Spleen (tissue), 7 donors: ENCODE measurements around the gene IRS1.

ENCODE experiments used
- CTCF ChIP-seq, 11 experiments: fragments of 200-600 bp in 7 of 11; fragments of 450-650 bp in 4 of 11; sonication (generic) in 4 of 11; IDR thresholded peaks in 8 of 11; conservative IDR thresholded peaks in 3 of 11; 1 replicate in 7 of 11; 2 replicates in 4 of 11; pipeline versions ENCODE4 v1.4.0 to v1.8.0; 2016 to 2021; ENCODE audit warnings: antibody characterized with exemption in 11 of 11, inconsistent platforms in 4 of 11, mild to moderate bottlenecking in 1 of 11
- POLR2A ChIP-seq, 3 donors: fragments of 450-650 bp; IDR thresholded peaks; one replicate each; pipeline ENCODE4 v1.5.1; 2017; ENCODE audit warnings: antibody characterized with exemption in 3 of 3, mild to moderate bottlenecking in 1 of 3
- POLR2AphosphoS5 ChIP-seq, 3 donors: sonication (generic); formaldehyde crosslinking; IDR thresholded peaks; one replicate each; pipeline ENCODE4 v1.5.1; 2017; ENCODE audit warnings: antibody characterized with exemption in 3 of 3
- donor health status: DM: no; HTN: no; CAD: no; lungs with moderate emphysema.
- donor health status: DM: no; HTN: no; CAD: no.
- donor health status: DM: no; HTN: no; CAD: no.

GRCh38 chr2:226733927-226734564 lies 65.6 kb downstream of the IRS1 start:
- no peak for TF ChIP-seq CTCF (IDR thresholded peaks at IDR 0.05 in 8 of 11, conservative IDR thresholded peaks at IDR 0.05 in 3 of 11)
- no peak for TF ChIP-seq POLR2AphosphoS5 (IDR thresholded peaks at IDR 0.05)
- TF ChIP-seq POLR2A (IDR thresholded peaks at IDR 0.05): no peak
